Measurements from ENCODE around the gene C6orf120. TPM values are rescaled to one million over a fixed set of nuclear protein-coding genes. Genes with fewer than 3 reads are reported as not detected.

Gene C6orf120
- polyA plus RNA-seq (2013, experiment 1 of 4): 39.9 TPM
- polyA plus RNA-seq (2013, experiment 2 of 4): 45.8 TPM
- 39.6 TPM for polyA plus RNA-seq (2013, experiment 3 of 4)
- polyA plus RNA-seq (2013, experiment 4 of 4): 45.3 TPM

- H3K4me3 ChIP-seq (ENCODE audit: insufficient read depth, low read depth, low read length): peak within 1 kb of the TSS; percentile 88
- peak within 1 kb of the TSS; percentile 78 for H3K27ac ChIP-seq (ENCODE audit: insufficient read depth, low read depth, low read length, poor library complexity, severe bottlenecking)
- WGBS, 2 experiments: 0 to 1% methylated on average over 92 of the region's 92 CpGs
- no peaks in the 10 kb centered on the region for H3K9me3 ChIP-seq (ENCODE audit: control insufficient read depth, low read length)
- H3K36me3 ChIP-seq (ENCODE audit: control insufficient read depth, insufficient read depth, low read length): peaks cover 7% of the 10 kb centered on the region
- no peaks in the 10 kb centered on the region for H3K27me3 ChIP-seq (ENCODE audit: control insufficient read depth, insufficient read depth, low read length, poor library complexity, severe bottlenecking)
- H3K4me1 ChIP-seq (ENCODE audit: control insufficient read depth, insufficient read depth, low read length): peaks cover 10% of the 10 kb centered on the region
These were observed at the start of gene C6orf120, which contains the start of gene WDR27 for GRCh38 chr6:169701954-169702839. Gene C6orf120 (plus strand): TSS chr6:169702126. CDS start chr6:169702460, 334 bp downstream. Gene WDR27 (minus strand): TSS chr6:169702029. CDS start chr6:169689005, 13,024 bp downstream.

GRCh38 chr6:169652896-169653295 is 49.0 kb upstream of the C6orf120 start:
- H3K9me3 ChIP-seq (ENCODE audit: control insufficient read depth, low read length): no peaks in the 10 kb centered on the region
- WGBS, 2 experiments: 93 to 97% methylated on average over 11 of the region's 11 CpGs
- no peak overlapping the region for H3K27ac ChIP-seq (ENCODE audit: insufficient read depth, low read depth, low read length, poor library complexity, severe bottlenecking)
- no peaks in the 10 kb centered on the region for H3K27me3 ChIP-seq (ENCODE audit: control insufficient read depth, insufficient read depth, low read length, poor library complexity, severe bottlenecking)
- no peak overlapping the region for H3K4me3 ChIP-seq (ENCODE audit: insufficient read depth, low read depth, low read length)
- H3K4me1 ChIP-seq (ENCODE audit: control insufficient read depth, insufficient read depth, low read length): no peaks in the 10 kb centered on the region
- peaks cover 22% of the 10 kb centered on the region for H3K36me3 ChIP-seq (ENCODE audit: control insufficient read depth, insufficient read depth, low read length)

- no peaks in the 10 kb centered on the region for H3K9me3 ChIP-seq (ENCODE audit: control insufficient read depth, low read length)
- no peak overlapping the region for H3K4me3 ChIP-seq (ENCODE audit: insufficient read depth, low read depth, low read length)
- 95 to 96% methylated on average over 6 of the region's 6 CpGs for WGBS, 2 experiments
- no peaks in the 10 kb centered on the region for H3K4me1 ChIP-seq (ENCODE audit: control insufficient read depth, insufficient read depth, low read length)
- no peaks in the 10 kb centered on the region for H3K27me3 ChIP-seq (ENCODE audit: control insufficient read depth, insufficient read depth, low read length, poor library complexity, severe bottlenecking)
- H3K36me3 ChIP-seq (ENCODE audit: control insufficient read depth, insufficient read depth, low read length): peaks cover 27% of the 10 kb centered on the region
- H3K27ac ChIP-seq (ENCODE audit: insufficient read depth, low read depth, low read length, poor library complexity, severe bottlenecking): no peak overlapping the region
These were observed 48.2 kb upstream of the C6orf120 start for GRCh38 chr6:169653691-169654090.

GRCh38 chr6:169654598-169655391 is 47.1 kb upstream of the C6orf120 start:
- Histone ChIP-seq H3K4me1 (ENCODE audit: control insufficient read depth, insufficient read depth, low read length) (no peaks in the 10 kb centered on the region), H3K4me3 (ENCODE audit: insufficient read depth, low read depth, low read length) (peak overlapping the region; percentile 11), H3K36me3 (ENCODE audit: control insufficient read depth, insufficient read depth, low read length) (peaks cover 31% of the 10 kb centered on the region), H3K27me3 (ENCODE audit: control insufficient read depth, insufficient read depth, low read length, poor library complexity, severe bottlenecking) (no peaks in the 10 kb centered on the region), H3K9me3 (ENCODE audit: control insufficient read depth, low read length) (no peaks in the 10 kb centered on the region), H3K27ac (ENCODE audit: insufficient read depth, low read depth, low read length, poor library complexity, severe bottlenecking) (no peak overlapping the region)
- WGBS, 2 experiments: 76 to 78% methylated on average over 46 of the region's 46 CpGs

GRCh38 chr6:169656546-169657283 is 45.2 kb upstream of the C6orf120 start:
- Histone ChIP-seq H3K9me3 (ENCODE audit: control insufficient read depth, low read length) (no peaks in the 10 kb centered on the region), H3K4me3 (ENCODE audit: insufficient read depth, low read depth, low read length) (no peak overlapping the region), H3K27ac (ENCODE audit: insufficient read depth, low read depth, low read length, poor library complexity, severe bottlenecking) (no peak overlapping the region), H3K4me1 (ENCODE audit: control insufficient read depth, insufficient read depth, low read length) (no peaks in the 10 kb centered on the region), H3K36me3 (ENCODE audit: control insufficient read depth, insufficient read depth, low read length) (peaks cover 34% of the 10 kb centered on the region), H3K27me3 (ENCODE audit: control insufficient read depth, insufficient read depth, low read length, poor library complexity, severe bottlenecking) (no peaks in the 10 kb centered on the region)
- 92 to 94% methylated on average over 23 of the region's 23 CpGs for WGBS, 2 experiments

GRCh38 chr6:169657284-169657610 is 44.7 kb upstream of the C6orf120 start:
- Histone ChIP-seq H3K27ac (ENCODE audit: insufficient read depth, low read depth, low read length, poor library complexity, severe bottlenecking) (no peak overlapping the region), H3K4me1 (ENCODE audit: control insufficient read depth, insufficient read depth, low read length) (no peaks in the 10 kb centered on the region), H3K4me3 (ENCODE audit: insufficient read depth, low read depth, low read length) (no peak overlapping the region), H3K27me3 (ENCODE audit: control insufficient read depth, insufficient read depth, low read length, poor library complexity, severe bottlenecking) (no peaks in the 10 kb centered on the region), H3K36me3 (ENCODE audit: control insufficient read depth, insufficient read depth, low read length) (peaks cover 36% of the 10 kb centered on the region), H3K9me3 (ENCODE audit: control insufficient read depth, low read length) (no peaks in the 10 kb centered on the region)
- WGBS, 2 experiments: 95 to 96% methylated on average over 13 of the region's 13 CpGs

GRCh38 chr6:169659820-169660610 is 41.9 kb upstream of the C6orf120 start:
- Histone ChIP-seq H3K36me3 (ENCODE audit: control insufficient read depth, insufficient read depth, low read length) (peaks cover 48% of the 10 kb centered on the region), H3K27ac (ENCODE audit: insufficient read depth, low read depth, low read length, poor library complexity, severe bottlenecking) (no peak overlapping the region), H3K9me3 (ENCODE audit: control insufficient read depth, low read length) (no peaks in the 10 kb centered on the region), H3K4me1 (ENCODE audit: control insufficient read depth, insufficient read depth, low read length) (no peaks in the 10 kb centered on the region), H3K4me3 (ENCODE audit: insufficient read depth, low read depth, low read length) (no peak overlapping the region), H3K27me3 (ENCODE audit: control insufficient read depth, insufficient read depth, low read length, poor library complexity, severe bottlenecking) (no peaks in the 10 kb centered on the region)
- 95 to 96% methylated on average over 24 to 26 of the region's 26 CpGs for WGBS, 2 experiments

- 95 to 96% methylated on average over 26 of the region's 26 CpGs for WGBS, 2 experiments
These were observed 41.1 kb upstream of the C6orf120 start for GRCh38 chr6:169660751-169661390.

GRCh38 chr6:169661391-169661756 is 40.6 kb upstream of the C6orf120 start:
- WGBS, 2 experiments: 95% methylated on average over 7 of the region's 7 CpGs
- Histone ChIP-seq H3K27me3 (ENCODE audit: control insufficient read depth, insufficient read depth, low read length, poor library complexity, severe bottlenecking) (no peaks in the 10 kb centered on the region), H3K36me3 (ENCODE audit: control insufficient read depth, insufficient read depth, low read length) (peaks cover 46% of the 10 kb centered on the region), H3K27ac (ENCODE audit: insufficient read depth, low read depth, low read length, poor library complexity, severe bottlenecking) (no peak overlapping the region), H3K4me3 (ENCODE audit: insufficient read depth, low read depth, low read length) (no peak overlapping the region), H3K9me3 (ENCODE audit: control insufficient read depth, low read length) (no peaks in the 10 kb centered on the region), H3K4me1 (ENCODE audit: control insufficient read depth, insufficient read depth, low read length) (no peaks in the 10 kb centered on the region)

More at GRCh38 chr6:169660751-169661390, 41.1 kb upstream of the C6orf120 start:
- no peak overlapping the region for H3K27ac ChIP-seq (ENCODE audit: insufficient read depth, low read depth, low read length, poor library complexity, severe bottlenecking)
- no peaks in the 10 kb centered on the region for H3K9me3 ChIP-seq (ENCODE audit: control insufficient read depth, low read length)
- no peaks in the 10 kb centered on the region for H3K27me3 ChIP-seq (ENCODE audit: control insufficient read depth, insufficient read depth, low read length, poor library complexity, severe bottlenecking)
- H3K36me3 ChIP-seq (ENCODE audit: control insufficient read depth, insufficient read depth, low read length): peaks cover 47% of the 10 kb centered on the region
- H3K4me1 ChIP-seq (ENCODE audit: control insufficient read depth, insufficient read depth, low read length): no peaks in the 10 kb centered on the region
- no peak overlapping the region for H3K4me3 ChIP-seq (ENCODE audit: insufficient read depth, low read depth, low read length)

All from ectodermal cell (in vitro differentiated cells).